A673 (cell line): ENCODE measurements around the gene CPEB2. TPM values are rescaled to one million over a fixed set of nuclear protein-coding genes. Genes with fewer than 3 reads are reported as not detected.

Source experiments
- BruUV-seq: library from RNA; stranded (reverse); fragments of 400-500 nt; replicated peaks from 2 replicates; lab custom pipeline; 2021; lab: Mats Ljungman, UMichigan
- CTCF ChIA-PET: fragments of 300-600 bp; sonication (Branson Sonifier 250); formaldehyde crosslinking; loops from one replicate; lab custom pipeline; 2022; ENCODE audit warnings: antibody characterized with exemption; lab: Charles Lee
- POLR2A ChIA-PET: fragments of 300-600 bp; sonication (Branson Sonifier 250); formaldehyde crosslinking; loops from one replicate; lab custom pipeline; 2022; ENCODE audit warnings: antibody characterized with exemption; ENCODE audit not compliant: low non-redundant PET; lab: Charles Lee
- DNase-seq: peaks from one replicate; pipeline ENCODE4 v3.0.0-alpha.2; 2015; ENCODE audit warnings: low spot score
- H3K27ac ChIP-seq: fragments of 200-600 bp; sonication (generic); 2 replicates; pipeline ENCODE4 v1.5.1; 2016; ENCODE audit warnings: mixed run types, low read depth, mild to moderate bottlenecking, mixed read lengths, antibody characterized with exemption, low read length; ENCODE audit not compliant: poor library complexity, severe bottlenecking
- H3K27me3 ChIP-seq: fragments of 200-600 bp; sonication (generic); replicated peaks from 2 replicates; pipeline ENCODE4 v1.6.1; 2017; ENCODE audit warnings: mixed run types, low read depth, mild to moderate bottlenecking, mixed read lengths, antibody characterized with exemption, low read length; ENCODE audit not compliant: insufficient read depth, poor library complexity
- H3K36me3 ChIP-seq: fragments of 200-600 bp; sonication (generic); 2 replicates; pipeline ENCODE4 v1.6.1; 2016; ENCODE audit warnings: mixed run types, mild to moderate bottlenecking, mixed read lengths, antibody characterized with exemption, low read length; ENCODE audit not compliant: insufficient read depth, poor library complexity, severe bottlenecking
- H3K4me1 ChIP-seq: fragments of 200-600 bp; sonication (generic); 2 replicates; pipeline ENCODE4 v1.6.1; 2017; ENCODE audit warnings: mixed run types, mild to moderate bottlenecking, mixed read lengths, antibody characterized with exemption, low read length; ENCODE audit not compliant: insufficient read depth, poor library complexity, severe bottlenecking
- H3K4me3 ChIP-seq: fragments of 200-600 bp; sonication (generic); 2 replicates; pipeline ENCODE4 v1.5.1; 2016; ENCODE audit warnings: low read depth, mixed run types, mild to moderate bottlenecking, mixed read lengths, low read length; ENCODE audit not compliant: poor library complexity, severe bottlenecking
- H3K9me3 ChIP-seq: fragments of 200-600 bp; sonication (generic); 2 replicates; pipeline ENCODE4 v1.6.1; 2016; ENCODE audit warnings: mixed run types, low read depth, mild to moderate bottlenecking, mixed read lengths, antibody characterized with exemption, low read length; ENCODE audit not compliant: poor library complexity, severe bottlenecking
- EZH2 ChIP-seq: fragments of 200-600 bp; sonication (generic); IDR thresholded peaks from 2 replicates; pipeline ENCODE4 v1.6.1; 2017; ENCODE audit warnings: borderline replicate concordance, low read depth, mild to moderate bottlenecking, mixed read lengths, antibody characterized with exemption, low read length; ENCODE audit not compliant: poor library complexity, severe bottlenecking
- intact Hi-C: fragments of 100-400 bp; cut with micrococcal nuclease; formaldehyde crosslinking; loops from one replicate; pipeline ENCODE4 v1.10.0; 2022; ENCODE audit not compliant: unreplicated experiment
- total RNA-seq: library from RNA; stranded (reverse); gene quantifications from 2 replicates; pipeline ENCODE4 v1.2.3, GENCODE V29; 2021
- TF ChIP-seq, protein P1 (sequence below): fragments of 300-800, 200-600 bp; sonication (generic); conservative IDR thresholded peaks from 2 replicates; pipeline ENCODE4 v1.5.1; 2017; ENCODE audit warnings: low read depth, mild to moderate bottlenecking, antibody characterized with exemption, low read length, moderate library complexity, mixed read lengths

Gene CPEB2
- total RNA-seq, 1 experiment from 2014 or later: 75.5 TPM

DNA sequence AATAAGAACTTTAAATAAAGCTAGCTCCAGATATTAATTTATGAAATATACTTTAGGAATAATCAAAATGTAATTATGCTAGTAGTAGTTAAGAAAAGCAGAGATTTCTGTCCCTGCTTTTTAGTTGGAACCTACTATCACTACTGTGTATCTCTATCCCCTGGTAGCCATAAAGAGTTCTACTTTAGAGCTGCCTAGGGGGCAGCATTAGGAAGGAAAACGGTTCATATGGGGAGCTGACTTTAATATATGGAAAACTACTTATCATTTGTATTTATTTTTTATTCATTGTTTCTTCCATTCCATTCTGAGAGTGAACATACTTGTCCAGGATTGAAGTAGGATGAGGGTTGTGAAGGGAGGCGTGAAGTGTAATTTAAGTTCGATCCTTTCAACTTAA, 40.9 kb downstream of the CPEB2 start:
- no peak for TF ChIP-seq EZH2
- TF ChIP-seq, protein P1, sequence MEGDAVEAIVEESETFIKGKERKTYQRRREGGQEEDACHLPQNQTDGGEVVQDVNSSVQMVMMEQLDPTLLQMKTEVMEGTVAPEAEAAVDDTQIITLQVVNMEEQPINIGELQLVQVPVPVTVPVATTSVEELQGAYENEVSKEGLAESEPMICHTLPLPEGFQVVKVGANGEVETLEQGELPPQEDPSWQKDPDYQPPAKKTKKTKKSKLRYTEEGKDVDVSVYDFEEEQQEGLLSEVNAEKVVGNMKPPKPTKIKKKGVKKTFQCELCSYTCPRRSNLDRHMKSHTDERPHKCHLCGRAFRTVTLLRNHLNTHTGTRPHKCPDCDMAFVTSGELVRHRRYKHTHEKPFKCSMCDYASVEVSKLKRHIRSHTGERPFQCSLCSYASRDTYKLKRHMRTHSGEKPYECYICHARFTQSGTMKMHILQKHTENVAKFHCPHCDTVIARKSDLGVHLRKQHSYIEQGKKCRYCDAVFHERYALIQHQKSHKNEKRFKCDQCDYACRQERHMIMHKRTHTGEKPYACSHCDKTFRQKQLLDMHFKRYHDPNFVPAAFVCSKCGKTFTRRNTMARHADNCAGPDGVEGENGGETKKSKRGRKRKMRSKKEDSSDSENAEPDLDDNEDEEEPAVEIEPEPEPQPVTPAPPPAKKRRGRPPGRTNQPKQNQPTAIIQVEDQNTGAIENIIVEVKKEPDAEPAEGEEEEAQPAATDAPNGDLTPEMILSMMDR: peak; percentile 57
- intact Hi-C loops: no loop called here
- ChIA-PET POLR2A (interaction anchor here (0.7 kb wide), 1 partner anchor 64 kb away, joined by 4 read pairs; no protein-coding TSS in a partner anchor), CTCF (no interaction called here)
- Histone ChIP-seq H3K27me3 (no peaks in the 10 kb centered on the region), H3K4me1 (peaks cover 31% of the 10 kb centered on the region), H3K4me3 (no peak overlapping the region), H3K27ac (peak overlapping the region; percentile 31), H3K9me3 (peaks cover under 1% of the 10 kb centered on the region), H3K36me3 (peaks cover 76% of the 10 kb centered on the region)
- DNase-seq: peak; percentile 52
- no TSS peak for BruUV-seq

- peaks cover 34% of the 10 kb centered on the region for H3K4me1 ChIP-seq
- H3K27ac ChIP-seq: no peak overlapping the region
- POLR2A ChIA-PET: interaction anchor here (0.7 kb wide), 1 partner anchor 64 kb away, joined by 4 read pairs; no protein-coding TSS in a partner anchor
- CTCF ChIA-PET: no interaction called here
- BruUV-seq: no TSS peak
- H3K9me3 ChIP-seq: peaks cover 7% of the 10 kb centered on the region
- no peak for TF ChIP-seq EZH2
- TF ChIP-seq, protein P1: no peak
- H3K36me3 ChIP-seq: peaks cover 76% of the 10 kb centered on the region
- intact Hi-C loops: no loop called here
- DNase-seq: no peak
- H3K27me3 ChIP-seq: no peaks in the 10 kb centered on the region
- no peak overlapping the region for H3K4me3 ChIP-seq
Measured at GRCh38 chr4:15043922-15044321, 41.6 kb downstream of the CPEB2 start.

DNA sequence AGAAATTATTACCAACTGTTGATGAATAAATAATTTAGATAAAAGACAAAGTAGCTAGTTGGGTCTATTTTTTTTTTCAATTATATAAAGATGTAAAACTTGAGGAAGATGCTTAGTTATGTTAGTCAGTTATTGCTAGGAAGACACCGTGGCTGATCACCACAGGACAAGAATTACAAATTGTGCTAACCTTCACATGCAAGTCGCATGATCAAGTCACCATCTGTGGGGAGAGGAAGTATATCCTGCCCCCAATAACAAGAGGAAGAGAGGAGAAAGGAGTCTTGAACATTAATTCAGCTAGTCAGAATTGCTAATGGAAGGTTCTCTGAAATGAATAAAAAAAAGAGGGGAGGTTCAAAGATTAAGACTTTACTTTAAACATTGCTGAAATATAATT, 52.3 kb downstream of the CPEB2 start:
- ChIA-PET POLR2A (interaction anchor here (0.6 kb wide), 1 partner anchor 263 kb away, joined by 10 read pairs; no protein-coding TSS in a partner anchor), CTCF (no interaction called here)
- no peak for DNase-seq
- Histone ChIP-seq H3K4me3 (no peak overlapping the region), H3K27ac (no peak overlapping the region), H3K9me3 (peaks cover under 1% of the 10 kb centered on the region), H3K36me3 (peaks cover 97% of the 10 kb centered on the region), H3K4me1 (no peaks in the 10 kb centered on the region), H3K27me3 (no peaks in the 10 kb centered on the region)
- BruUV-seq: no TSS peak
- intact Hi-C loops: no loop called here
- TF ChIP-seq EZH2: no peak

DNA sequence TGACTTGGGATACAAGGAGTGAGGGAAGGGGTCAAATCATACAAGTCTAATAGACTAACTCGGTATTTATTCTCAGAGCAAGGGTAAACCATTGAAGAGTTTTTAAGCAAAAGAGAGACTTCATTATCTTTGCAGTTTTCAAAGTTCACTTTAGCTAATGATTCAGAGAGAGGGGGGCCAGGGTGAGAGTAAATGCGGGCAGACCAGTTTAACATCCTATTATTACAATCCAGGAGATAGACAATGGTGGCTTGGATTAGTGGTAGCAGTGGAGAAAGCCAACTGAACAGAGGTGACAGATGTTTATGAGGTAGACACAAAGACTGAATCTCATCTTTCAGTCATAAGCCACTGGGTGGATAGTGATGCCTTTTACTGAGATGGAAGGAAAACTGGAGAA, 57.9 kb downstream of the CPEB2 start:
- Histone ChIP-seq H3K4me1 (no peaks in the 10 kb centered on the region), H3K27ac (no peak overlapping the region), H3K27me3 (no peaks in the 10 kb centered on the region), H3K36me3 (peaks cover 100% of the 10 kb centered on the region), H3K9me3 (no peaks in the 10 kb centered on the region), H3K4me3 (no peak overlapping the region)
- intact Hi-C loops: no loop called here
- POLR2A ChIA-PET: interaction anchor here (0.7 kb wide), 1 partner anchor 8 kb away, joined by 4 read pairs; no protein-coding TSS in a partner anchor
- no peak for TF ChIP-seq EZH2
- TF ChIP-seq, protein P1: no peak
- no TSS peak for BruUV-seq
- CTCF ChIA-PET: no interaction called here
- DNase-seq: no peak
